HG03432 (cell line): ENCODE measurements around the gene CARD11.
"Not testable (repeated sequence)": the region's sequence is repeated elsewhere in the genome, so short reads cannot be mapped to it uniquely, and the experiment has no call there.

Experiments
- ATAC-seq: cut with Tn5 transposase; IDR thresholded peaks from one replicate; pipeline ENCODE4 v1.9.1; 2021; ENCODE audit warnings: mild to moderate bottlenecking, moderate library complexity; ENCODE audit not compliant: unreplicated experiment

CARD11 gene

GRCh38 chr7:2966466-2967078, 77.1 kb downstream of the CARD11 start:
- no peak for ATAC-seq

GRCh38 chr7:2965745-2966270, 77.9 kb downstream of the CARD11 start:
- ATAC-seq = no peak

- no peak for ATAC-seq
These were observed 78.4 kb downstream of the CARD11 start for GRCh38 chr7:2965301-2965700.

GRCh38 chr7:2964208-2964607, 79.5 kb downstream of the CARD11 start:
- no peak for ATAC-seq

GRCh38 chr7:2962865-2963264, 80.8 kb downstream of the CARD11 start:
- ATAC-seq = no peak

GRCh38 chr7:2959828-2960599, 83.7 kb downstream of the CARD11 start:
- ATAC-seq = no peak

GRCh38 chr7:2959103-2959680, 84.5 kb downstream of the CARD11 start:
- no peak for ATAC-seq

- no peak for ATAC-seq
These were observed 85.1 kb downstream of the CARD11 start for GRCh38 chr7:2958416-2959102.

- ATAC-seq = not testable (repeated sequence)
These were observed 86.3 kb downstream of the CARD11 start for GRCh38 chr7:2957369-2957727.

GRCh38 chr7:2956526-2957368, 86.9 kb downstream of the CARD11 start:
- no peak for ATAC-seq

GRCh38 chr7:2956076-2956475, 87.6 kb downstream of the CARD11 start:
- ATAC-seq = no peak

GRCh38 chr7:2955269-2955668, 88.4 kb downstream of the CARD11 start:
- no peak for ATAC-seq

GRCh38 chr7:2954433-2954853, 89.2 kb downstream of the CARD11 start:
- ATAC-seq = no peak

- ATAC-seq = no peak
These were observed 89.9 kb downstream of the CARD11 start for GRCh38 chr7:2953588-2954407.

GRCh38 chr7:2953099-2953498, 90.6 kb downstream of the CARD11 start:
- ATAC-seq = no peak

GRCh38 chr7:2952316-2952715, 91.4 kb downstream of the CARD11 start:
- ATAC-seq = no peak

GRCh38 chr7:2950578-2950977, 93.1 kb downstream of the CARD11 start:
- ATAC-seq = no peak

GRCh38 chr7:2948749-2949148, 94.9 kb downstream of the CARD11 start:
- no peak for ATAC-seq

- ATAC-seq = no peak
These were observed 96.4 kb downstream of the CARD11 start for GRCh38 chr7:2947058-2947780.
